Skeletal muscle satellite cell (primary cell): ENCODE results near the gene VAMP7.
A peak's percentile ranks its signal among the peaks of the same experiment; 100 is the strongest.
"Not testable (repeated sequence)": the region's sequence is repeated elsewhere in the genome, so short reads cannot be mapped to it uniquely, and the experiment has no call there.

Source experiments
- H3K27me3 ChIP-seq: 2 replicates; pipeline ENCODE4 v1.7.0; 2013; ENCODE audit warnings: low read length; ENCODE audit not compliant: control insufficient read depth, insufficient read depth
- H3K36me3 ChIP-seq: 2 replicates; pipeline ENCODE4 v1.7.0; 2013; ENCODE audit warnings: mild to moderate bottlenecking, control low read depth, low read length; ENCODE audit not compliant: insufficient read depth
- H3K4me1 ChIP-seq: 2 replicates; pipeline ENCODE4 v1.7.0; 2013; ENCODE audit warnings: low read length; ENCODE audit not compliant: control insufficient read depth, insufficient read depth
- H3K4me2 ChIP-seq: 2 replicates; pipeline ENCODE4 v1.7.0; 2013; ENCODE audit warnings: mild to moderate bottlenecking, low read length
- H3K4me3 ChIP-seq: 2 replicates; pipeline ENCODE4 v1.7.0; 2013; ENCODE audit warnings: low read length
- H3K9ac ChIP-seq: 2 replicates; pipeline ENCODE4 v1.7.0; 2013; ENCODE audit warnings: mild to moderate bottlenecking, low read depth, low read length, moderate library complexity
- H3K9me3 ChIP-seq: replicated peaks from 2 replicates; pipeline ENCODE4 v1.7.0; 2013; ENCODE audit warnings: mild to moderate bottlenecking, control low read depth, low read length

The VAMP7 gene

DNA sequence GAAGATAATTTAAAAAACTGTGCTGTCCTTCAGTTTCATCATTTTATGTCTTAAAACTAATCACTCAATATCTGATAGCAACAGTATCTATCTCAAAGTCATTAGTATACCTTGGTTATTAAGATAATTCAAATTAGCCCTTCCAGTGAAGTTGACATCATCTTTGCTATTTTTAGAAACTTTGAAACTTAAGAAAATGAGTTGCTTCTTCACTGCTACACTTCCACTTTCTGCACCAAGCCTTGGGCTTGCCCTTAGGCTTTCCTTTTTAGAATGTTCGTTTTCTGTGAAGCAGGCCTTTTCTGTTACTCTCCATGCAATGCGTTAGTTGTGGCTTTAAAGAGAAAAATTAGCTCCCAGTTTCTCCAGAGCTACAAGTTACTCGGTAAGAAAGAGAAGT is 4.4 kb upstream of the VAMP7 start:
- Histone ChIP-seq H3K36me3 (no peaks in the 10 kb centered on the region), H3K4me3 (no peak overlapping the region), H3K4me2 (no peak overlapping the region), H3K9me3 (no peaks in the 10 kb centered on the region), H3K27me3 (peaks cover 3% of the 10 kb centered on the region), H3K9ac (no peak overlapping the region), H3K4me1 (no peaks in the 10 kb centered on the region)

DNA sequence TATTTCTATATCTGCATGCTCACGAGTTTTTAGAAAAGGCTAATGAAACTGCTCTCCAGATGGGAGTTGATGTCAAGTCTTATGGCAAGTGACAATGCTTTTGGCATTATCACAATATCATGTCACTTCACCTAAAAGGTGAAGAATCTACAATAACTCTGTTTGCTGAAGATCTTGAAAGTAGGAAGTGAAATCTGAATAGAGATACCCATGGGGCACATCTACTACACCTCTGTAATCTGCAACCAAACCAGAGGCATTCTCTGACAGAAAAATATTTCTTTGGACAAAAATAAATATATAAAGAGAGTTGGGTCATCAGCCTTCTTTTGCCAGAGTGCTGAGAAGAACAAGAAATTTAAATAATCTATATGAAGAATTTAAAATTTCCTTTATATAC is 3.9 kb upstream of the VAMP7 start:
- H3K9ac ChIP-seq: no peak overlapping the region

DNA sequence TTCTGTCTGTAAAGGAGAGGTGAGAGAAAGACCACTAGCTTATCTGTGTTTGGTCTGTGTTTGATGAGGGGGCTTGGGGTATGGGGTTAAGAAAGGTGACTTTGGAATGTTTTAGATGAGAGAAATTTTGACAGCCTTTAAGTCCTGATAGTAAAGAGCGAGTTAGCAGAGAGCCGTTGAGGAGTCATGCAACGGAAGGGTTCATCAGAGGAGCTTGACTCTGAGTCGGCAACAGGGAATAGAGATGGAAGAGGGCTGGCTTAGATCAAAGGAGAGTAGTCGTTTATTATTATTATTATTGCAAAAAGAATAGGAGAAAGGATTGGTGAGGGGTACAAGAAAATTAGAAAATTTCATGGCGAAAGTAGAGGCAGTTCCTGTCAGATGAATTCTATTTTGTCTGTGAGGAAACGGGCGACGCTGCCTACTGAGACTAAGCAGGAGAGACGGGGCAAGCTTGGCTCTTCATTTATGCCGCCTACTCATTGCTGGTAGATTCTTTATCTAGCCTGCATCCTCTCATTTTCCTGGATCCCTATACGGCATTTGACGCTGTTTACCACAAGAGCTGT is 473 bp upstream of the VAMP7 start:
- Histone ChIP-seq H3K4me3 (peak overlapping the region; percentile 83), H3K4me2 (peak overlapping the region; percentile 79), H3K36me3 (no peaks in the 10 kb centered on the region), H3K4me1 (peaks cover 3% of the 10 kb centered on the region), H3K9ac (peak overlapping the region; percentile 36), H3K9me3 (no peaks in the 10 kb centered on the region), H3K27me3 (no peaks in the 10 kb centered on the region)

More for the DNA sequence above, 3.9 kb upstream of the VAMP7 start:
- H3K4me1 ChIP-seq: peaks cover 3% of the 10 kb centered on the region
- no peaks in the 10 kb centered on the region for H3K9me3 ChIP-seq
- H3K4me2 ChIP-seq: no peak overlapping the region
- peaks cover 3% of the 10 kb centered on the region for H3K27me3 ChIP-seq
- H3K4me3 ChIP-seq: no peak overlapping the region
- no peaks in the 10 kb centered on the region for H3K36me3 ChIP-seq

DNA sequence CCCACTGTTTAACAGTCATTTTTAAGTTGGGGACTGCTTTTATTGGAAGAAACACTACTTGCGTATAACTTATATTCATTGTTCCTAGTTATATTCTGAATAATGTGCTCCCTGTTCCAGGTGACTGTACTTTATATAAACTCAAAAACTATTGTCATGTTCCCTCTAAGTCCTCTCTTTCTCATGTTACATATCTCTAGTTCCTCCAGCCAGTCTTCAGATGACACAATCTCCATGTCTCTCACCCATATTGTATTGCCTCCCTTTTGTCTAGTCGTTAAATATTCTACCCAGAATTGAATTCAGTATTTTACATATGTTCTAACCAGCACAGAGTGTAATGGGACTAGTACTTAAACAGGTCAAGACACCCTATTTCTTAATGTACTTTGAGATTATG is 5.3 kb downstream of the VAMP7 start:
- Histone ChIP-seq H3K4me2 (no peak overlapping the region), H3K9me3 (no peaks in the 10 kb centered on the region), H3K27me3 (no peaks in the 10 kb centered on the region), H3K36me3 (peaks cover 13% of the 10 kb centered on the region), H3K9ac (no peak overlapping the region), H3K4me1 (peaks cover 6% of the 10 kb centered on the region), H3K4me3 (no peak overlapping the region)

DNA sequence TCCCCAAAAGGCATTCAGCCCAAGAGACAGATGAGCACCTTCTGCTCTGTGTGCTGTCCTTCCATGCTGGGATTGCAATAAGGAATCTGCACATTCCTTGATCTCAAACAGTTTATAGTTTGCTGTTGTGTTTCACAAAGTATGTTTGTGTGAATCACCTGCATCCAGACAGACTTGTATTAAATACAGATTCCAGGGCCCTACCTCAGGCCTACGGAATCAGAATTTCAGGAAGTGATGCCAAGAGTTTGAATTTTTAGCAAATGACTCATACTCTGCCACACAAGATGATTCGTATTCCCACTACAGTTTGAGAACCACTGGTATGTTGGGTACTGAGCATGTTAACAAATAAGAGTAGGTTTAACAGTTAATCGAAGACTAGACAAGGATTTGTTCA is 7.0 kb downstream of the VAMP7 start:
- Histone ChIP-seq H3K4me1 (peaks cover 3% of the 10 kb centered on the region), H3K9me3 (no peaks in the 10 kb centered on the region), H3K36me3 (peaks cover 14% of the 10 kb centered on the region), H3K9ac (no peak overlapping the region), H3K4me3 (no peak overlapping the region), H3K27me3 (no peaks in the 10 kb centered on the region), H3K4me2 (no peak overlapping the region)

DNA sequence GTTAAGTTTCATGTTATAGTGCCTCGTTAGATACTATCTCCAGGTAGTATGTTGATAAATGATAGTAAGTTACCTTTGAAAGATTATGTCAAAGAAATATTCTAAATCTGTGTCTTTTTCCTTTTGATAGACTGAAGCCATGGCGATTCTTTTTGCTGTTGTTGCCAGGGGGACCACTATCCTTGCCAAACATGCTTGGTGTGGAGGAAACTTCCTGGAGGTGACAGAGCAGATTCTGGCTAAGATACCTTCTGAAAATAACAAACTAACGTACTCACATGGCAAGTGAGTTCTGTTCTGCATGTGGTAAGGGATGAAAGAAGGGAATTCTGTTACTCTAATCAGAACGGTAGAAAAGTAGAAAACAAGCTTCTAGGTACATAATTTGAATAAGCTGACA is 8.2 kb downstream of the VAMP7 start:
- Histone ChIP-seq H3K27me3 (no peaks in the 10 kb centered on the region), H3K9ac (no peak overlapping the region), H3K4me2 (no peak overlapping the region), H3K4me3 (no peak overlapping the region), H3K36me3 (peaks cover 14% of the 10 kb centered on the region), H3K9me3 (no peaks in the 10 kb centered on the region), H3K4me1 (peaks cover 3% of the 10 kb centered on the region)

DNA sequence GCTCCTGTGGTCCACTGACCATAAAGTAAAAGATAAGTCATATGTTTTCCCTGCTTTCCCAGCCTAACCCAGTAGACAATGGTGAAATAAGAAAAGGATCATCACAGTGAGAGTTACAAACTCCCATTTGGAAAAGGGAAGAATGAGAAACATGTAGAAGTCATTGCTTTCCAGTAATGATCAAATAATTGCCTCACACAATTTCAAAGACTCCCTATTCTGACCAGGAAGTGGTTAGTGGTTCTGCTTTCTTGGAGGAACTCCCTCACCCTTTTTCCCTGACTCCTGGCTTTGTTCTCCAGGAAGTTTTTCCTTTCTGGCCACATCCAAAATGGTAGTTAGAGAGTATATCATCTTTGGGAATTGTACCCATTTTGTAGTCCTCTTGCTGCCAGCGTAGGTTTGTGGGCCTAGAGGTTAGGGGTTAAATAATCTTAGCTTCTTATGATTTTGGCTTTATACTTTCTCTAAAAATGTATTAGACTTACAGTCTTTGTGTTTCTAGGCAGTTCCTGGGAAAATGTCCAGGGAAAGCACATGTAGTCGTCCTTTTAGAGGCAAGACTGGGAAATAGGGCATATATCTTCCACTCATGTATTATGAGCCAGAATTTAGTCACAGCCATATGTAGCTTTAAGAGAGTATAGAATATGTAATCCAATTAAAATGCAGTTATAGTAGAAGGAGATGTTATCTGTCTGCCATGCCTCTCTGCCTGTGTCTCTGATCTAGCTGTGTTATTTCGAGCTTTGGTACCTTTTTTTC is 10.5 kb downstream of the VAMP7 start:
- H3K36me3 ChIP-seq: peaks cover 14% of the 10 kb centered on the region
- no peaks in the 10 kb centered on the region for H3K27me3 ChIP-seq
- no peak overlapping the region for H3K4me2 ChIP-seq
- no peak overlapping the region for H3K4me3 ChIP-seq
- no peaks in the 10 kb centered on the region for H3K9me3 ChIP-seq
- H3K9ac ChIP-seq: no peak overlapping the region
- H3K4me1 ChIP-seq: peaks cover 3% of the 10 kb centered on the region

DNA sequence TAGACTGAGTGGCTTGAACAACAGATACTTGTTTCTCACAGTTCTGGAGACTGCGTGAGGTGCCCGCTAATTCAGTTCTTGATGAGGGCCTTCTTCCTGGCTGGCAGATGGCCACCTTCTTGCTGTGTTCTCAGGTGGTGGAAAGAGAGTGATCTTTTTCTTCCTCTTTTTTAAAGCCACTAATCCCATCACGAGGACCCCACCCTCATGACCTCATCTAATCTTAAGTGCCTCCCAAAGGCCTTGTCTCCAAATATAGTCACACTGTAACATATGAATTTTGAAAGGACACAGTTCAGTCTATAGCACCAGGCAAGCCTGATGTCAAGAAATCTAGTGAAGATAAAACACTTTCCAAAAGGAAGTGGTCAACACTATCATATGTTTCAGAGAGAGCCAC is 12.4 kb downstream of the VAMP7 start:
- no peak overlapping the region for H3K4me2 ChIP-seq
- no peaks in the 10 kb centered on the region for H3K9me3 ChIP-seq
- H3K27me3 ChIP-seq: no peaks in the 10 kb centered on the region
- H3K36me3 ChIP-seq: peaks cover 26% of the 10 kb centered on the region
- H3K4me1 ChIP-seq: no peaks in the 10 kb centered on the region
- H3K4me3 ChIP-seq: no peak overlapping the region
- no peak overlapping the region for H3K9ac ChIP-seq

DNA sequence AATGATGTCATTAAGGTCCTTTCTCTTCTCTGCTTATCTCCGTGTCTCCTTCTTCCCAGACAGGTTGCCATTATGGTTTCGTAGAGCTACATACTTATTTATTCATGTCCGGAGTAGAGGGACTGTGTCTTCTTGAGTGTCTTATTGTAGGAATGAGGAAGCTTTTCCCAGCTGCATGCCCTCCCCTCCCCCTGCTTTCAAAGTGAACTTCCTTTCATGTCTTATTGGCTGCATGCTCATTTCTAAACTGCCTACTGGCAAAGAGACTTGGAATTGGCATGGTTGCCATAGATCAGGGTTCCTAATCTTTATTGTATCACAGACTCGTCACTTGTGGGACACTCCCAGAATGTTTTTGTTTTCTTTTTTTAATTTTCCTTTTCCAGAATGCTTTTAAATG is 15.4 kb downstream of the VAMP7 start:
- no peaks in the 10 kb centered on the region for H3K27me3 ChIP-seq
- H3K9ac ChIP-seq: no peak overlapping the region
- no peak overlapping the region for H3K4me3 ChIP-seq
- H3K36me3 ChIP-seq: peaks cover 23% of the 10 kb centered on the region
- H3K9me3 ChIP-seq: no peaks in the 10 kb centered on the region
- no peaks in the 10 kb centered on the region for H3K4me1 ChIP-seq
- H3K4me2 ChIP-seq: no peak overlapping the region

DNA sequence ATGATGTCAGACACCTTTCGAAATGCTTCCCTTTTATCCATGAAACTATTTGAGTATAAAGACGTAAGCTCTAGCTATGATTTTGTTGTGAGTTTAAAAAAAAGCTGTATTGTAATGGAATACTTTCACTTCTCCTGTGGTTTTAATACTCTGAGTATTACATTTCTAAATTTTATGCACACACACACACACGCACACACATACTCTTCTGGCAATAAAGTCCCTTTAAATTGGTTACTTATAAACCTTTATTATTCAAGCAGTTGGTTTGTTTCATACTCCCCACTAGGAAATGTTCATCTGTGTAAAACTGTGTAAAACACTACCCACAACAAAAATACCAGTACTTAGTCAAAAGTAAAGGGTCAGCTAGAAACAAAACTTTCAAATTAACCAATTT is 18.2 kb downstream of the VAMP7 start:
- Histone ChIP-seq H3K4me3 (no peak overlapping the region), H3K4me2 (no peak overlapping the region), H3K27me3 (no peaks in the 10 kb centered on the region), H3K36me3 (peaks cover 22% of the 10 kb centered on the region), H3K9ac (no peak overlapping the region), H3K9me3 (no peaks in the 10 kb centered on the region), H3K4me1 (no peaks in the 10 kb centered on the region)

DNA sequence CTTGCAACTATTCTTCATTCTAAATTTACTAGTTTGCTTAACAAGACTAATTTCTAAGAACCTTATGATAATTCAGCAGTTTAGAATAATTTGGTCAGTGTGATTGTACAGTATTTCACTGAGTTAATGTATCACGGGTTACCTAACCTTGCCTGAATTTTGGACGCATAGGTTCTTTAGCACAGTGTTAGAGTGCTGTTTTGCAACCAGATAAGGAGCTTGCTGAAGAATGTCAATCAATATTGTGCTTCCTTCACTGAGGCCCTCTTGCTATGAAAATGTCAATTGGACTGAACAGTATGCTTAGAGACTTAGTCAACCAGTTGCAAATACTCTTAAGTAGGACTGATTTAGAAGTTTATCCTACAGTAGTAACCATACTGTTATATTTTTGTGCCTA is 19.6 kb downstream of the VAMP7 start:
- Histone ChIP-seq H3K36me3 (peaks cover 22% of the 10 kb centered on the region), H3K9me3 (no peaks in the 10 kb centered on the region), H3K27me3 (no peaks in the 10 kb centered on the region), H3K4me1 (no peaks in the 10 kb centered on the region), H3K4me2 (no peak overlapping the region), H3K4me3 (no peak overlapping the region), H3K9ac (no peak overlapping the region)

DNA sequence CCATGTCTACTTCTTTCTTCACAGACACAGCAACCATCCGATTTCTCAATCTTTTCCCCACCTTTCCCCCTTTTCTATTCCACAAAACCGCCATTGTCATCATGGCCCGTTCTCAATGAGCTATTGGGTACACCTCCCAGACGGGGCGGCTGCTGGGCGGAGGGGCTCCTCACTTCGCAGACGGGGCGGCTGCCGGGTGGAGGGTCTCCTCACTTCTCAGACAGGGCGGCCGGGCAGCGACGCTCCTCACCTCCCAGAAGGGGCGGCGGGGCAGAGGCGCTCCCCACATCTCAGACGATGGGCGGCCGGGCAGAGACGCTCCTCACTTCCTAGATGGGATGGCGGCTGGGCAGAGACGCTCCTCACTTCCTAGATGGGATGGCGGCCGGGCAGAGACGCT is 26.5 kb downstream of the VAMP7 start:
- H3K4me3 ChIP-seq, H3K36me3 ChIP-seq, H3K9ac ChIP-seq, H3K9me3 ChIP-seq, H3K4me2 ChIP-seq, H3K27me3 ChIP-seq, H3K4me1 ChIP-seq: not testable (repeated sequence)
